Stomach (tissue), 4 donors: ENCODE data around the gene GLS.

ENCODE experiments used
- EP300 ChIP-seq: sonication (generic); formaldehyde crosslinking; IDR thresholded peaks from one replicate; pipeline ENCODE4 v1.6.1; 2017; ENCODE audit warnings: antibody characterized with exemption
- POLR2A ChIP-seq, 4 donors: fragments of 450-650 bp; IDR thresholded peaks; one replicate each; pipeline ENCODE4 v1.6.1; 2016; ENCODE audit warnings: antibody characterized with exemption in 4 of 4, control low read depth in 2 of 4, mild to moderate bottlenecking in 1 of 4, moderate library complexity in 1 of 4
- TF ChIP-seq, protein P1 (sequence below), 7 experiments: fragments of 450-650 bp in 4 of 7; fragments of 200-600 bp in 3 of 7; sonication (generic) in 3 of 7; IDR thresholded peaks; one replicate each; pipeline ENCODE4 v1.5.1; 2016 to 2019; ENCODE audit warnings: antibody characterized with exemption in 7 of 7, control low read depth in 2 of 7, mild to moderate bottlenecking in 1 of 7

DNA sequence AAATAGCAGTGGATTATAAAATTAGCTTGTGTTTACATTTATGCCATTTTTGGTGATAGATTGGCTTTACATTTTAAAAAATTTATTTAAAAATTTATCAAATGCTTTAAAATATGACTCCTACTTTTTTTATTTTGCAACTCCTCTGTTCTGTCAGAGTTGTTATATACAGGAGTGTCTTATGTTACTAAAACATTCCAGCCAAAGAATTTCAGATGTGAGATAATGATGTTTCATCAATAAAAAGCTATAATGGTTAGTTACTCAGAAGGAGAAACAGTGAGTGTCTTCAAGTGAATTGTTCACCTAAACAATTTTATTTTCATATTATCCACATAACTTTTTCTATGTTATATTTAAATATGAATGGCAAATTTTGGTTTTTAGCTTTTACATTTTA is 52.7 kb downstream of the GLS start:
- TF ChIP-seq, protein P1, sequence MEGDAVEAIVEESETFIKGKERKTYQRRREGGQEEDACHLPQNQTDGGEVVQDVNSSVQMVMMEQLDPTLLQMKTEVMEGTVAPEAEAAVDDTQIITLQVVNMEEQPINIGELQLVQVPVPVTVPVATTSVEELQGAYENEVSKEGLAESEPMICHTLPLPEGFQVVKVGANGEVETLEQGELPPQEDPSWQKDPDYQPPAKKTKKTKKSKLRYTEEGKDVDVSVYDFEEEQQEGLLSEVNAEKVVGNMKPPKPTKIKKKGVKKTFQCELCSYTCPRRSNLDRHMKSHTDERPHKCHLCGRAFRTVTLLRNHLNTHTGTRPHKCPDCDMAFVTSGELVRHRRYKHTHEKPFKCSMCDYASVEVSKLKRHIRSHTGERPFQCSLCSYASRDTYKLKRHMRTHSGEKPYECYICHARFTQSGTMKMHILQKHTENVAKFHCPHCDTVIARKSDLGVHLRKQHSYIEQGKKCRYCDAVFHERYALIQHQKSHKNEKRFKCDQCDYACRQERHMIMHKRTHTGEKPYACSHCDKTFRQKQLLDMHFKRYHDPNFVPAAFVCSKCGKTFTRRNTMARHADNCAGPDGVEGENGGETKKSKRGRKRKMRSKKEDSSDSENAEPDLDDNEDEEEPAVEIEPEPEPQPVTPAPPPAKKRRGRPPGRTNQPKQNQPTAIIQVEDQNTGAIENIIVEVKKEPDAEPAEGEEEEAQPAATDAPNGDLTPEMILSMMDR (IDR thresholded peaks at IDR 0.05), result no peak
- no peak for TF ChIP-seq POLR2A (IDR thresholded peaks at IDR 0.05)
- no peak for TF ChIP-seq EP300
